ENCODE results near the gene DCDC2C. TPM values are rescaled to one million over a fixed set of nuclear protein-coding genes. Genes with fewer than 3 reads are reported as not detected.

The DCDC2C gene
- total and polyA plus RNA-seq, 2 donors, result 0.21 to 0.38 TPM

- WGBS, result 79% methylated on average over 14 of the region's 14 CpGs
- Histone ChIP-seq H3K9me3 (ENCODE audit: control insufficient read depth in 2 of 2, insufficient read depth in 1 of 2, low read length in 1 of 2) (no peaks in the 10 kb centered on the region), H3K27me3 (ENCODE audit: control insufficient read depth in 2 of 2, insufficient read depth in 1 of 2, low read length in 1 of 2) (no peaks in the 10 kb centered on the region), H3K27ac (ENCODE audit: low read depth in 1 of 2, low read length in 1 of 2) (no peak overlapping the region), H3K4me1 (ENCODE audit: control insufficient read depth in 2 of 2, insufficient read depth in 2 of 2, low read length in 2 of 2) (no peaks in the 10 kb centered on the region), H3K4me3 (ENCODE audit: low read length in 2 of 2) (no peak overlapping the region), H3K36me3 (ENCODE audit: control insufficient read depth in 2 of 2, insufficient read depth in 2 of 2, low read length in 1 of 2) (no peaks in the 10 kb centered on the region)
- DNase-seq (ENCODE audit: low read depth in 6 of 9, low spot score in 9 of 9), result no peak
Observed at GRCh38 chr2:3868012-3868805, 164.8 kb downstream of the DCDC2C start.

- no peaks in the 10 kb centered on the region for H3K36me3 ChIP-seq (ENCODE audit: control insufficient read depth in 2 of 2, insufficient read depth in 2 of 2, low read length in 1 of 2)
- no peaks in the 10 kb centered on the region for H3K9me3 ChIP-seq (ENCODE audit: control insufficient read depth in 2 of 2, insufficient read depth in 1 of 2, low read length in 1 of 2)
- no peak overlapping the region for H3K4me3 ChIP-seq (ENCODE audit: low read length in 2 of 2)
- no peaks in the 10 kb centered on the region for H3K27me3 ChIP-seq (ENCODE audit: control insufficient read depth in 2 of 2, insufficient read depth in 1 of 2, low read length in 1 of 2)
- DNase-seq (ENCODE audit: low read depth in 6 of 9, low spot score in 9 of 9), result no peak
- no peaks in the 10 kb centered on the region for H3K4me1 ChIP-seq (ENCODE audit: control insufficient read depth in 2 of 2, insufficient read depth in 2 of 2, low read length in 2 of 2)
- WGBS, result 85% methylated on average over 7 of the region's 7 CpGs
- no peak overlapping the region for H3K27ac ChIP-seq (ENCODE audit: low read depth in 1 of 2, low read length in 1 of 2)
Observed at GRCh38 chr2:3870222-3870621, 166.8 kb downstream of the DCDC2C start.

- Histone ChIP-seq H3K27me3 (ENCODE audit: control insufficient read depth in 2 of 2, insufficient read depth in 1 of 2, low read length in 1 of 2) (no peaks in the 10 kb centered on the region), H3K4me3 (ENCODE audit: low read length in 2 of 2) (no peak overlapping the region), H3K27ac (ENCODE audit: low read depth in 1 of 2, low read length in 1 of 2) (no peak overlapping the region), H3K4me1 (ENCODE audit: control insufficient read depth in 2 of 2, insufficient read depth in 2 of 2, low read length in 2 of 2) (no peaks in the 10 kb centered on the region), H3K9me3 (ENCODE audit: control insufficient read depth in 2 of 2, insufficient read depth in 1 of 2, low read length in 1 of 2) (no peaks in the 10 kb centered on the region), H3K36me3 (ENCODE audit: control insufficient read depth in 2 of 2, insufficient read depth in 2 of 2, low read length in 1 of 2) (no peaks in the 10 kb centered on the region)
- WGBS, result 90% methylated on average over 4 of the region's 4 CpGs
- no peak for DNase-seq (ENCODE audit: low read depth in 6 of 9, low spot score in 9 of 9)
Observed at GRCh38 chr2:3871002-3871401, 167.6 kb downstream of the DCDC2C start.

- Histone ChIP-seq H3K27me3 (ENCODE audit: control insufficient read depth in 2 of 2, insufficient read depth in 1 of 2, low read length in 1 of 2) (no peaks in the 10 kb centered on the region), H3K4me1 (ENCODE audit: control insufficient read depth in 2 of 2, insufficient read depth in 2 of 2, low read length in 2 of 2) (no peaks in the 10 kb centered on the region), H3K9me3 (ENCODE audit: control insufficient read depth in 2 of 2, insufficient read depth in 1 of 2, low read length in 1 of 2) (no peaks in the 10 kb centered on the region), H3K36me3 (ENCODE audit: control insufficient read depth in 2 of 2, insufficient read depth in 2 of 2, low read length in 1 of 2) (no peaks in the 10 kb centered on the region), H3K27ac (ENCODE audit: low read depth in 1 of 2, low read length in 1 of 2) (no peak overlapping the region), H3K4me3 (ENCODE audit: low read length in 2 of 2) (no peak overlapping the region)
- 94% methylated on average over 3 of the region's 3 CpGs for WGBS
- DNase-seq (ENCODE audit: low read depth in 6 of 9, low spot score in 9 of 9), result no peak
Observed at GRCh38 chr2:3872451-3872850, 169.1 kb downstream of the DCDC2C start.

- H3K27me3 ChIP-seq (ENCODE audit: control insufficient read depth in 2 of 2, insufficient read depth in 1 of 2, low read length in 1 of 2), result no peaks in the 10 kb centered on the region
- no peak overlapping the region for H3K4me3 ChIP-seq (ENCODE audit: low read length in 2 of 2)
- H3K4me1 ChIP-seq (ENCODE audit: control insufficient read depth in 2 of 2, insufficient read depth in 2 of 2, low read length in 2 of 2), result no peaks in the 10 kb centered on the region
- no peaks in the 10 kb centered on the region for H3K9me3 ChIP-seq (ENCODE audit: control insufficient read depth in 2 of 2, insufficient read depth in 1 of 2, low read length in 1 of 2)
- 95% methylated on average over 2 of the region's 2 CpGs for WGBS
- no peak for DNase-seq (ENCODE audit: low read depth in 6 of 9, low spot score in 9 of 9)
- no peak overlapping the region for H3K27ac ChIP-seq (ENCODE audit: low read depth in 1 of 2, low read length in 1 of 2)
- H3K36me3 ChIP-seq (ENCODE audit: control insufficient read depth in 2 of 2, insufficient read depth in 2 of 2, low read length in 1 of 2), result no peaks in the 10 kb centered on the region
Observed at GRCh38 chr2:3873899-3874298, 170.5 kb downstream of the DCDC2C start.

GRCh38 chr2:3876221-3876620 is 172.8 kb downstream of the DCDC2C start:
- H3K27ac ChIP-seq (ENCODE audit: low read depth in 1 of 2, low read length in 1 of 2), result no peak overlapping the region
- no peaks in the 10 kb centered on the region for H3K36me3 ChIP-seq (ENCODE audit: control insufficient read depth in 2 of 2, insufficient read depth in 2 of 2, low read length in 1 of 2)
- 90% methylated on average over 4 of the region's 4 CpGs for WGBS
- H3K4me3 ChIP-seq (ENCODE audit: low read length in 2 of 2), result no peak overlapping the region
- no peak for DNase-seq (ENCODE audit: low read depth in 6 of 9, low spot score in 9 of 9)
- H3K27me3 ChIP-seq (ENCODE audit: control insufficient read depth in 2 of 2, insufficient read depth in 1 of 2, low read length in 1 of 2), result no peaks in the 10 kb centered on the region
- no peaks in the 10 kb centered on the region for H3K4me1 ChIP-seq (ENCODE audit: control insufficient read depth in 2 of 2, insufficient read depth in 2 of 2, low read length in 2 of 2)
- no peaks in the 10 kb centered on the region for H3K9me3 ChIP-seq (ENCODE audit: control insufficient read depth in 2 of 2, insufficient read depth in 1 of 2, low read length in 1 of 2)

GRCh38 chr2:3876685-3877084 is 173.3 kb downstream of the DCDC2C start:
- Histone ChIP-seq H3K4me1 (ENCODE audit: control insufficient read depth in 2 of 2, insufficient read depth in 2 of 2, low read length in 2 of 2) (no peaks in the 10 kb centered on the region), H3K27ac (ENCODE audit: low read depth in 1 of 2, low read length in 1 of 2) (no peak overlapping the region), H3K4me3 (ENCODE audit: low read length in 2 of 2) (no peak overlapping the region), H3K36me3 (ENCODE audit: control insufficient read depth in 2 of 2, insufficient read depth in 2 of 2, low read length in 1 of 2) (no peaks in the 10 kb centered on the region), H3K9me3 (ENCODE audit: control insufficient read depth in 2 of 2, insufficient read depth in 1 of 2, low read length in 1 of 2) (no peaks in the 10 kb centered on the region), H3K27me3 (ENCODE audit: control insufficient read depth in 2 of 2, insufficient read depth in 1 of 2, low read length in 1 of 2) (no peaks in the 10 kb centered on the region)
- WGBS, result 66% methylated on average over 3 of the region's 3 CpGs
- DNase-seq (ENCODE audit: low read depth in 6 of 9, low spot score in 9 of 9), result no peak

- H3K27ac ChIP-seq (ENCODE audit: low read depth in 1 of 2, low read length in 1 of 2), result no peak overlapping the region
- no peaks in the 10 kb centered on the region for H3K4me1 ChIP-seq (ENCODE audit: control insufficient read depth in 2 of 2, insufficient read depth in 2 of 2, low read length in 2 of 2)
Observed at GRCh38 chr2:3885629-3886628, 182.6 kb downstream of the DCDC2C start.

GRCh38 chr2:3895021-3895420 is 191.6 kb downstream of the DCDC2C start:
- no peak for DNase-seq (ENCODE audit: low read depth in 6 of 9, low spot score in 9 of 9)
- Histone ChIP-seq H3K9me3 (ENCODE audit: control insufficient read depth in 2 of 2, insufficient read depth in 1 of 2, low read length in 1 of 2) (no peaks in the 10 kb centered on the region), H3K27ac (ENCODE audit: low read depth in 1 of 2, low read length in 1 of 2) (no peak overlapping the region), H3K27me3 (ENCODE audit: control insufficient read depth in 2 of 2, insufficient read depth in 1 of 2, low read length in 1 of 2) (no peaks in the 10 kb centered on the region), H3K4me1 (ENCODE audit: control insufficient read depth in 2 of 2, insufficient read depth in 2 of 2, low read length in 2 of 2) (no peaks in the 10 kb centered on the region), H3K36me3 (ENCODE audit: control insufficient read depth in 2 of 2, insufficient read depth in 2 of 2, low read length in 1 of 2) (no peaks in the 10 kb centered on the region), H3K4me3 (ENCODE audit: low read length in 2 of 2) (no peak overlapping the region)
- WGBS, result 89% methylated on average over 2 of the region's 2 CpGs

More at GRCh38 chr2:3885629-3886628, 182.6 kb downstream of the DCDC2C start:
- 89% methylated on average over 24 of the region's 24 CpGs for WGBS
- no peak for DNase-seq (ENCODE audit: low read depth in 6 of 9, low spot score in 9 of 9)
- Histone ChIP-seq H3K4me3 (ENCODE audit: low read length in 2 of 2) (no peak overlapping the region), H3K36me3 (ENCODE audit: control insufficient read depth in 2 of 2, insufficient read depth in 2 of 2, low read length in 1 of 2) (no peaks in the 10 kb centered on the region), H3K9me3 (ENCODE audit: control insufficient read depth in 2 of 2, insufficient read depth in 1 of 2, low read length in 1 of 2) (peaks cover 0 to 3% of the 10 kb centered on the region in 2 donors), H3K27me3 (ENCODE audit: control insufficient read depth in 2 of 2, insufficient read depth in 1 of 2, low read length in 1 of 2) (no peaks in the 10 kb centered on the region)

Measured in thymus (tissue), 11 donors.